ENCODE results near the gene CST4.

DNA sequence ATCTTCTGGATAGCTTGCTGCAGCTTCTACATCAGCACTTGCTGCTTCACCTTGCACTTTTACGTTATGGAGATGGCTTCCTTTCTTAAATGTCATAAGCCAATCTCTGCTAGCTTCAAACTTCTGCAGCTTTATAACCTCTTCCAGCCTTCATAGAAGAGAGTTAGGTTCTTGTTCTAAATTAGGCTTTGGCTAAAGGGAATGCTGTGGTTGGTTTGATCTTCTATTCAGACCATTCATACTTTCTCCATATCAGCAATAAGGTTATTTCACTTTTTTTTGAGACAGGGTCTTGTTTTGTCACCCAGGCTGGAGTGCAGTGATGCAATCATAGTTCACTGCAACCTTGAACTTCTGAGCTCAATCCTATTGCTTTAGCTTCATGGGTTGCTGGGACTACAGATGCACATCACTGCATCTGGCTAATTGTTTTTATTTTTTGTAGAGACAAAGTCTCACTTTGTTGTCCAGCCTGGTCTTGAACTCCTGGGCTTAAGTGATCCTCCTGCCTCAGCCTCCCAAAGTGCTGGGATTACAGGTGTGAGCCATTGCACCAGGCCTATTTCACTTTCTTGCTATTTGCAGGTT lies 38.9 kb downstream of the CST4 start:
- TF ChIP-seq, protein P1, sequence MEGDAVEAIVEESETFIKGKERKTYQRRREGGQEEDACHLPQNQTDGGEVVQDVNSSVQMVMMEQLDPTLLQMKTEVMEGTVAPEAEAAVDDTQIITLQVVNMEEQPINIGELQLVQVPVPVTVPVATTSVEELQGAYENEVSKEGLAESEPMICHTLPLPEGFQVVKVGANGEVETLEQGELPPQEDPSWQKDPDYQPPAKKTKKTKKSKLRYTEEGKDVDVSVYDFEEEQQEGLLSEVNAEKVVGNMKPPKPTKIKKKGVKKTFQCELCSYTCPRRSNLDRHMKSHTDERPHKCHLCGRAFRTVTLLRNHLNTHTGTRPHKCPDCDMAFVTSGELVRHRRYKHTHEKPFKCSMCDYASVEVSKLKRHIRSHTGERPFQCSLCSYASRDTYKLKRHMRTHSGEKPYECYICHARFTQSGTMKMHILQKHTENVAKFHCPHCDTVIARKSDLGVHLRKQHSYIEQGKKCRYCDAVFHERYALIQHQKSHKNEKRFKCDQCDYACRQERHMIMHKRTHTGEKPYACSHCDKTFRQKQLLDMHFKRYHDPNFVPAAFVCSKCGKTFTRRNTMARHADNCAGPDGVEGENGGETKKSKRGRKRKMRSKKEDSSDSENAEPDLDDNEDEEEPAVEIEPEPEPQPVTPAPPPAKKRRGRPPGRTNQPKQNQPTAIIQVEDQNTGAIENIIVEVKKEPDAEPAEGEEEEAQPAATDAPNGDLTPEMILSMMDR (IDR thresholded peaks at IDR 0.05) = no peak
- TF ChIP-seq POLR2A (IDR thresholded peaks at IDR 0.05) = no peak
